VCaP (cell line): Measurements from ENCODE around the gene KRT6B.
"Not testable (repeated sequence)": the region's sequence is repeated elsewhere in the genome, so short reads cannot be mapped to it uniquely, and the experiment has no call there.

Experiments used
- H3K27ac ChIP-seq: fragments of 450-650 bp; 2 replicates; pipeline ENCODE4 v1.5.1; 2017
- CTCF ChIP-seq: fragments of 450-650 bp; conservative IDR thresholded peaks from 2 replicates; pipeline ENCODE4 v1.5.1; 2017; ENCODE audit warnings: mild to moderate bottlenecking, moderate library complexity

The KRT6B gene

DNA sequence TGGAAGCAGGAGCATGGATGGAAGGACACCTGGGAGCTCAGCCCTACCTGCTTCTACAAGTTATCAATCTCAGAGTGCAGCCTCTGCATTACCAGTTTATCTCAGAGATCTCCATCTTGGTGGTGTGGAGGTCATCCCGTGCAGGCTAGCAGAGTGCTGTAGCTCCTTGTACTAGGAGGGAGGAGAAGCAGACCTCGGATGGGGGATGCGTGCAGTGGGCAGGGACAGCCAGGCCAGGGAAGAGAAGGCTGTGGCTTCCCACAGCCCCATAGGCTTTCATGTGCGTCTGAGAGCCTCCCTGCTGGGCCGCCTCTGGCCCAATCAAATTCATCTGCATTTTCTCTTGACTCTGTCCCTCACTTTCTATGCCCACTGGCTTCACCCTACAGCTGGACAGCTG is 37.0 kb downstream of the KRT6B start:
- no peak overlapping the region for H3K27ac ChIP-seq
- TF ChIP-seq CTCF = no peak

DNA sequence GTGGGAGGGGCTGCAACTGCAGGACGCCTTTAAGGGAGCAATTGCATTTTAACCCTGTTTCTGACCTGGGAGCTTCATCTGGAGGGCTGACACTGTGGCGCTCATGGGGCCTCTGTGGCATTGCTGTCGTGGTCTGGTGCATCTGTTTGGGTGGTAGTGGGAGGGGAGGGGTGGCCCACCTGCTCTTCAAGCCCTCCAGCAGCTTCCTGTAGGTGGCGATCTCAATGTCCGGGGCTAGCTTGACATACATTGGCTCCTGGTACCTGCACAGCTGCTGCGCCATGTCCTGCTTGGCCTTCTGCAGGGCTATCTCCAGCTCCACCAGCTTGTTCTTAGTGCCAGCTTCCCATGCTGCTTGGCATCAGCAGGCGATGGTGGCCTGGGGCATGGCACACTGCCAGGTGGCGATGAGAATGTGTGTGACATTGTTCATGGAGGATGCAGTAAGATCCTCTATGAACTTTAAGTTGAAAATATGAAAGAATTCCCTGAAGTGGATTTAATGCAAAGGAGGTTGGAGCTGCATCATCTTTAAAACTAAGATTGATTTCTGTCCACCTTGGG is 38.1 kb downstream of the KRT6B start:
- no peak for TF ChIP-seq CTCF
- H3K27ac ChIP-seq = no peak overlapping the region

DNA sequence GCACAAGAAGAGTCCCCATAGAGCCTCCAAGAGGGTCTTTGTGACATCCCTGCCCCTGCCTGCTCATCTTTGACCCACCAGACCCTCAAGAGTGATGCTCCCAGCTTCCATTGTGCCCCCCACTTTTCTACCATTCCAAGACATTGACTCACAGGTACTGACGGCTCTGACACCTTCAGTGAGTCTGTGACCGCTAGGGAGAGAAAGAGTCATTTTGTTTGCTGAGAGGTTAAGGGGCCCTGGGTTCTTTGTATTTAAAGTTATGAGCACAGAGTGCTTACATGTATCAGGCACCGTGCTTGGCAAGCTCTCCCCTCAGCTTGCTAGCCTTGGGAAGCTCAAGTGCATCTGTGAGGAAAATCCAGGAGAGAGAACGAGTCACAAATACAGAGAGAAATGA is 38.7 kb downstream of the KRT6B start:
- H3K27ac ChIP-seq = no peak overlapping the region
- TF ChIP-seq CTCF = no peak

- no peak for TF ChIP-seq CTCF
- no peak overlapping the region for H3K27ac ChIP-seq
These were observed 40.1 kb downstream of the KRT6B start for GRCh38 chr12:52411815-52412214.

DNA sequence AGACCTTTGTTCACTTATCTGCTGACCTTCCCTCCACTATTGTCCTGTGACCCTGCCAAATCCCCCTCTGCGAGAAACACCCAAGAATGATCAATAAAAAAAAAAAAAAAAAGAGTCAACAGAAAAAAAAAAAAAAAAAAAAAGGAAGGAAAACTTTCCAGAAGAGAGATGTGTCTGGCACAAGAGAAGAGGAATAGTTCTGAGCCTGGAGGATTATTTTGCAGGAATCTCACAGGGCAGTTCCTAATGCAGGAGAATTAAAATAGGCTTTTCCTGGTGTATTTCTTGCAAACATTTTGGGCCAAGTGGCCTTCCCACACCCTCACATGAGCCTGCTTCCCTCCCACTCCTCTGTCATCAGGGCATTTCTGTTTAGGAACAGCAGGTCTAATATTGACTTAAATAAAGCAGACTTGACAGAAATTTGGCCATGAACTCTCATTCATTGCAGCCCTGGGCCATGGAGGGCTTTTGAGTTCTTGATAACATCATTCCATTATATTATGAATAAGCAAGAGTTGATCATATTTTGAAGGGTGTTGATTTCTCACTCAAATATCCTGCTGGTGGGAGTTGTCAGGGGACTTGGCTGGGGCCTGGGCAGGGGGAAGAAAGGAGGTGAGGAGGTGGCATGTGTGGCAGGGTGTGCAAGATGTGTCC is 41.2 kb downstream of the KRT6B start:
- H3K27ac ChIP-seq = not testable (repeated sequence)

DNA sequence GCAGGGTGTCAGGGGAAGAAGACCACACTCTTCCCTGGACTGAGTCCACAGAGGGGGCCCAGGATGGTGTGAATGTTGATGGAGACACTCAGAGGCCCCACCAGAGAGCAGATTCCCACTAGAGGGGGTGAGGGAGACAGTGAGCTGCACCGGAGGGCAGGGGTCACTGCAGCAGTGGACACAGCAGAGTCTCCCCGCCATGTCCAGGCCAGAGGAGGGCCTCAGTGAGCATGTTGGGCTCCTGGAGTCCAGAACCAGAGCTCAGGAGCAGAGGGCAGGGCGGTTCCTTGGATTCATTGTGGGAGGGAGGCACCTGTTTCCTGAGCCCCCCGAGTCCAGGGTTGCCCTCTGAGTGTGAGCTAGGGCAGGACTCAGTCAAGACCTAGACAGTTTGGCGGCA is 44.0 kb downstream of the KRT6B start:
- H3K27ac ChIP-seq = no peak overlapping the region
- no peak for TF ChIP-seq CTCF

GRCh38 chr12:52405922-52406385 is 46.0 kb downstream of the KRT6B start, which contains the start of gene KRT82:
Gene KRT82, minus strand, starts transcription at chr12:52406335. Its CDS starts 58 bp downstream, at chr12:52406277.
- no peak for TF ChIP-seq CTCF
- H3K27ac ChIP-seq = no peak within 1 kb of the TSS

- no peak overlapping the region for H3K27ac ChIP-seq
- TF ChIP-seq CTCF = no peak
These were observed 47.0 kb downstream of the KRT6B start for GRCh38 chr12:52404951-52405350.
